Heart left ventricle (tissue), 13 donors: ENCODE data around the gene LNPK.

Experiments used
- CTCF ChIP-seq, 12 donors: fragments of 200-600 bp; sonication (generic) in 4 of 12; IDR thresholded peaks; one replicate each; pipeline versions ENCODE4 v1.5.0 to v1.8.0; 2018 to 2022; ENCODE audit warnings: antibody characterized with exemption in 12 of 12, mild to moderate bottlenecking in 5 of 12
- POLR2A ChIP-seq, 2 donors: fragments of 450-650 bp; IDR thresholded peaks; one replicate each; pipeline ENCODE4 v1.6.1; 2017; ENCODE audit warnings: antibody characterized with exemption in 2 of 2, mild to moderate bottlenecking in 2 of 2, moderate library complexity in 2 of 2
- donor health status: ischemic (EF 13 %, LVEDD 7.1; RV severe dilation, severe dysfunction).
- donor health status: DM: no; HTN: yes; CAD: no.
- donor health status: DM: no; HTN: no; CAD: no.
- donor health status: ischemic (EF 25% LVEDD 6.9; RV normal size, moderate dysfunction).
- donor health status: ischemic (EF 25% LVEDD 5.7; RV mildly dilated, moderate dysfunction).
- donor health status: ischemic (EF 35%, LVEDD 5.7; RV mildly dilated, moderate dysfunction).
- donor health status: nonischemic (EF 11% LVEDD 7.7; RV severe dilation, severe dysfunction).
- donor health status: DM: yes; HTN: yes; CAD: no.
- donor health status: PGD.
- donor health status: ischemic (EF 29% LVEDD 5.4; RV normal size, mild dysfunction).
- donor health status: nonischemic (EF 23%, LVEDD 6.1; RV moderate dilation, normal function).

DNA sequence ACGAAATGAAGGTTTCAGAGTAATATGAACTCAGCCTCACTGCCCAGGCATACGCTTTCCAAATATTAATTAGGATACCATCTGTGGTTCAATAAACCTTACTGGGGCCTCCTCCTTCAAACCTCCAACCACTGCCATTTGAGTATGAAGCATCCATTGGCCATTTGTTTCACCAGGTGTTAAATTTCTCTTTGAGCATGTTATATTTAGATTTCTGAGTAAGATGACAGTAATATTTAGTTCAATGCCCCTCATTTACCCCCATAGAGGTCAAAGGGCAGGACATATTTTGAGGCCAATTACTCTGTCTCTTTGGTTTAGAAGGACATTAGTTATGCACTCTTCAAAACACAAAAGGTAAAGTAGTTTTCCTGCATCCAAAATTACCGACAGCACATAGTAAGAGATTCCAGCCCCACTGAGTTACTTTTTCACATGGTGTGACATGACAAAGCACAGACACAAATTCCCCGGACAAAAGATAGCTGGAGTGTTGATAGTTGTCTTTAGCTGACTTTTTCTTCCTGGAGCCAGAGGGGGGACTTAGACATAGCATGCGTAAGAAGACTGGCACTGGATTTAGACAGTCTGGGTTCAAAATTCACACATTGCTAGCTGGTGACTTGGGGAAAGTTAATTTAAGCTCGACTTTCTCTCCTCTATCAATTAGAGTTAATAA lies 33.1 kb upstream of the LNPK start:
- TF ChIP-seq CTCF (IDR thresholded peaks at IDR 0.05), result no peak
- no peak for TF ChIP-seq POLR2A (IDR thresholded peaks at IDR 0.05)
